ENCODE data around the gene CDC27. TPM values are rescaled to one million over a fixed set of nuclear protein-coding genes. Genes with fewer than 3 reads are reported as not detected.
"Not testable (repeated sequence)": the region's sequence is repeated elsewhere in the genome, so short reads cannot be mapped to it uniquely, and the experiment has no call there.

The CDC27 gene
- total RNA-seq, 2 donors from 2014 or later, result 39.3 to 46.6 TPM

- Histone ChIP-seq H3K27ac (no peak overlapping the region), H3K4me1 (no peaks in the 10 kb centered on the region), H3K36me3 (no peaks in the 10 kb centered on the region), H3K4me3 (no peak overlapping the region), H3K9me3 (no peaks in the 10 kb centered on the region), H3K27me3 (no peaks in the 10 kb centered on the region)
- TF ChIP-seq CTCF (IDR thresholded peaks at IDR 0.05), result no peak
- no peak for DNase-seq (ENCODE audit: low spot score)
Observed at GRCh38 chr17:47072886-47073285, 116.2 kb downstream of the CDC27 start.

- not testable (repeated sequence) for H3K36me3 ChIP-seq; H3K9me3 ChIP-seq; H3K27me3 ChIP-seq; H3K4me3 ChIP-seq; DNase-seq (ENCODE audit: low spot score); H3K4me1 ChIP-seq; H3K27ac ChIP-seq
Observed at GRCh38 chr17:47071171-47071570, 117.9 kb downstream of the CDC27 start.

- H3K36me3 ChIP-seq; DNase-seq (ENCODE audit: low spot score); H3K27ac ChIP-seq: not testable (repeated sequence)
Observed at GRCh38 chr17:47070266-47070665, 118.8 kb downstream of the CDC27 start.

More at GRCh38 chr17:47070266-47070665, 118.8 kb downstream of the CDC27 start:
- not testable (repeated sequence) for H3K27me3 ChIP-seq, H3K4me3 ChIP-seq, H3K9me3 ChIP-seq
- H3K4me1 ChIP-seq, result peaks cover 0 to 11% of the 10 kb centered on the region in 2 donors

Other genes with a start within 250 kb of the CDC27 start
- not detected for gene RPRML, start 210.0 kb downstream of the CDC27 start, total RNA-seq
- 1,000 to 10,000 TPM; 3,895 to 5,829 TPM for gene MYL4, start 20.1 kb upstream of the CDC27 start, total RNA-seq
- 10 to 100 TPM in 1 of 2 donors, 1 to 10 TPM in 1; 3.0 to 13.6 TPM for gene ITGB3, start 64.5 kb upstream of the CDC27 start, total RNA-seq
- 10 to 100 TPM in 1 of 2 donors, 1 to 10 TPM in 1; 2.8 to 10.1 TPM for gene EFCAB13, start 134.7 kb upstream of the CDC27 start, total RNA-seq